Measurements from ENCODE around the gene SMC4. TPM values are rescaled to one million over a fixed set of nuclear protein-coding genes. Genes with fewer than 3 reads are reported as not detected.
A peak's percentile ranks its signal among the peaks of the same experiment; 100 is the strongest.

Gene SMC4
- total and polyA plus RNA-seq, 2 of the 8 experiments (the other 6 are each of a cell fraction or from before 2014, with no cell fraction given), result 26.6 to 118 TPM

GRCh38 chr3:160435095-160435494 lies 35.6 kb downstream of the SMC4 start:
- Histone ChIP-seq H2BK20ac (ENCODE audit: low read length) (no peak overlapping the region), H3K79me2 (ENCODE audit: control insufficient read depth in 1 of 2, insufficient read depth in 2 of 2, low read length in 2 of 2) (peaks cover 0 to 58% of the 10 kb centered on the region in 2 experiments; a peak in 3 of 4 replicates), H3K4ac (replicated peaks; ENCODE audit: insufficient read length, low read depth, low read length) (no peak overlapping the region), H2BK120ac (replicated peaks; ENCODE audit: low read depth, low read length) (no peak overlapping the region), H2BK15ac (ENCODE audit: low read length) (no peak overlapping the region), H3K9me3 (ENCODE audit: insufficient read depth in 2 of 2, low read depth in 1 of 2, low read length in 1 of 2) (no peaks in the 10 kb centered on the region), H3K79me1 (ENCODE audit: low read depth, low read length) (no peaks in the 10 kb centered on the region), H3K4me2 (ENCODE audit: insufficient read depth in 1 of 2, low read depth in 2 of 2, low read length in 2 of 2) (no peak overlapping the region), H3K4me1 (replicated peaks in 1 of 4; ENCODE audit: control insufficient read depth in 3 of 4, insufficient read depth in 4 of 4, low read length in 3 of 4) (peaks cover 0 to 2% (median 0%) of the 10 kb centered on the region in 4 experiments; a peak in 2 of 7 replicates), H4K20me1 (replicated peaks in 1 of 2; ENCODE audit: control insufficient read depth in 1 of 2, insufficient read depth in 2 of 2, low read length in 2 of 2) (peaks cover 0 to 7% of the 10 kb centered on the region in 2 experiments), H4K8ac (ENCODE audit: extremely low read depth, insufficient read depth, low read length) (no peak overlapping the region), H3K56ac (replicated peaks; ENCODE audit: insufficient read length, low read depth, low read length) (no peak overlapping the region), H4K5ac (ENCODE audit: insufficient read length, low read depth, low read length) (no peak overlapping the region), H3K23ac (ENCODE audit: insufficient read length) (no peak overlapping the region), H3K23me2 (ENCODE audit: low read depth, low read length) (no peaks in the 10 kb centered on the region), H3K27me3 (replicated peaks in 1 of 4; ENCODE audit: control insufficient read depth in 3 of 4, extremely low read depth in 1 of 4, insufficient read depth in 3 of 4, low read length in 3 of 4) (no peaks in the 10 kb centered on the region), H2AK5ac (ENCODE audit: low read depth, low read length) (no peak overlapping the region), H3K18ac (ENCODE audit: extremely low read depth, low read length) (no peak overlapping the region), H2AFZ (ENCODE audit: low read length) (no peak overlapping the region), H3K14ac (ENCODE audit: insufficient read length) (no peak overlapping the region), H3K27ac (ENCODE audit: low read depth, low read length) (no peak overlapping the region), H2BK5ac (ENCODE audit: low read depth, low read length) (no peak overlapping the region), H2BK12ac (ENCODE audit: low read depth, low read length) (no peak overlapping the region), H3K36me3 (ENCODE audit: control insufficient read depth in 2 of 4, insufficient read depth in 4 of 4, low read length in 3 of 4) (peaks cover 5 to 88% (median 48%) of the 10 kb centered on the region in 4 experiments), H3K4me3 (ENCODE audit: extremely low read depth in 1 of 4, insufficient read depth in 2 of 4, low read depth in 3 of 4, low read length in 4 of 4) (no peak overlapping the region), H3K9ac (replicated peaks in 1 of 4; ENCODE audit: extremely low read depth in 1 of 4, low read depth in 3 of 4, low read length in 3 of 4) (no peak overlapping the region), H4K91ac (replicated peaks; ENCODE audit: insufficient read length, low read length) (no peak overlapping the region)
- FAIRE-seq (no peak), DNase-seq (ENCODE audit: low read depth in 1 of 2, low spot score in 2 of 2) (no peak)
- ChIA-PET CTCF (ENCODE audit: partially characterized antibody) (interaction anchor here (0.6 to 1.7 kb wide), 5 partner anchors 12 to 403 kb away, joined by 3 to 4 read pairs (median 3); partner anchors contain the start of gene TRIM59), POLR2A (ENCODE audit: partially characterized antibody) (interaction anchor here (0.5 to 8.6 kb wide), 8 partner anchors 10 to 58 kb away, joined by 3 to 70 read pairs (median 4); partner anchors contain the start of gene TRIM59)
- 85% methylated on average over 2 of the region's 2 CpGs; no CpG with 5 or more reads in 1 of the 2 experiments for WGBS, 2 experiments (ENCODE audit: extremely low coverage in 1 of 2, insufficient coverage in 1 of 2, insufficient read length in 1 of 2, insufficient replicate concordance in 2 of 2, low coverage in 1 of 2, low lambda C conversion rate in 2 of 2, missing lambda C conversion rate in 1 of 2)
- TF ChIP-seq CBX5 (IDR thresholded peaks at IDR 0.05; ENCODE audit: low read depth, low read length), result no peak
- TF ChIP-seq POLR2A (IDR thresholded peaks at IDR 0.05; ENCODE audit: control extremely low read depth in 1 of 2, low read depth in 2 of 2, low read length in 2 of 2), result peak in 1 of 2 experiments; percentile 6; a peak in 1 of 3 replicates
- TF ChIP-seq SAP30 (IDR thresholded peaks at IDR 0.05; ENCODE audit: insufficient read depth, insufficient replicate concordance, low read length), result no peak
- no peak for TF ChIP-seq TAF1 (IDR thresholded peaks at IDR 0.05; ENCODE audit: low read depth, low read length)
- peak; percentile 68; the same call in 1 of the 2 replicates for TF ChIP-seq POLR2AphosphoS5 (IDR thresholded peaks at IDR 0.05; ENCODE audit: low read depth, low read length)
- TF ChIP-seq CTBP2 (IDR thresholded peaks at IDR 0.05; ENCODE audit: borderline replicate concordance, insufficient read depth, insufficient read length, low read length), result no peak
- no peak for TF ChIP-seq GTF2F1 (IDR thresholded peaks at IDR 0.05; ENCODE audit: borderline replicate concordance, low read depth, low read length)
- no peak for TF ChIP-seq RFX5 (IDR thresholded peaks at IDR 0.05; ENCODE audit: borderline replicate concordance, low read depth, low read length)
- TF ChIP-seq FOSL1 (IDR thresholded peaks at IDR 0.05; ENCODE audit: insufficient read depth, low read depth, low read length), result no peak
- no peak for TF ChIP-seq HDAC6 (IDR thresholded peaks at IDR 0.05; ENCODE audit: low read depth, low read length)
